WERI-Rb-1 (cell line): Measurements from ENCODE around the gene ATXN7L3.
A peak's percentile ranks its signal among the peaks of the same experiment; 100 is the strongest.

Experiments used
- DNase-seq: peaks from one replicate; pipeline ENCODE4 v3.0.0-alpha.2; 2020
- H3K27ac ChIP-seq: fragments of 250-450 bp; sonication (Bioruptor Pico); 2 replicates; pipeline ENCODE4 v1.5.1; 2020; ENCODE audit warnings: mild to moderate bottlenecking, moderate library complexity
- H3K27me3 ChIP-seq: fragments of 250-450 bp; sonication (Bioruptor Pico); 2 replicates; pipeline ENCODE4 v1.5.1; 2021; ENCODE audit warnings: mild to moderate bottlenecking, low read depth, moderate library complexity; ENCODE audit not compliant: insufficient read depth, severe bottlenecking
- H3K36me3 ChIP-seq: fragments of 250-450 bp; sonication (Bioruptor Pico); 2 replicates; pipeline ENCODE4 v1.5.1; 2020; ENCODE audit warnings: mild to moderate bottlenecking, moderate library complexity
- H3K4me3 ChIP-seq: 2 replicates; pipeline ENCODE4 v1.5.1; 2011; ENCODE audit warnings: low read depth, mild to moderate bottlenecking, control low read depth, low read length
- H3K9me3 ChIP-seq: fragments of 250-450 bp; sonication (Bioruptor Pico); 2 replicates; pipeline ENCODE4 v1.5.1; 2021; ENCODE audit warnings: mild to moderate bottlenecking, moderate library complexity; ENCODE audit not compliant: severe bottlenecking
- TF ChIP-seq, protein P1 (sequence below): IDR thresholded peaks from 2 replicates; pipeline ENCODE4 v1.5.1; 2011; ENCODE audit warnings: low read depth, mild to moderate bottlenecking, control low read depth, inconsistent platforms, low read length

Gene ATXN7L3

DNA sequence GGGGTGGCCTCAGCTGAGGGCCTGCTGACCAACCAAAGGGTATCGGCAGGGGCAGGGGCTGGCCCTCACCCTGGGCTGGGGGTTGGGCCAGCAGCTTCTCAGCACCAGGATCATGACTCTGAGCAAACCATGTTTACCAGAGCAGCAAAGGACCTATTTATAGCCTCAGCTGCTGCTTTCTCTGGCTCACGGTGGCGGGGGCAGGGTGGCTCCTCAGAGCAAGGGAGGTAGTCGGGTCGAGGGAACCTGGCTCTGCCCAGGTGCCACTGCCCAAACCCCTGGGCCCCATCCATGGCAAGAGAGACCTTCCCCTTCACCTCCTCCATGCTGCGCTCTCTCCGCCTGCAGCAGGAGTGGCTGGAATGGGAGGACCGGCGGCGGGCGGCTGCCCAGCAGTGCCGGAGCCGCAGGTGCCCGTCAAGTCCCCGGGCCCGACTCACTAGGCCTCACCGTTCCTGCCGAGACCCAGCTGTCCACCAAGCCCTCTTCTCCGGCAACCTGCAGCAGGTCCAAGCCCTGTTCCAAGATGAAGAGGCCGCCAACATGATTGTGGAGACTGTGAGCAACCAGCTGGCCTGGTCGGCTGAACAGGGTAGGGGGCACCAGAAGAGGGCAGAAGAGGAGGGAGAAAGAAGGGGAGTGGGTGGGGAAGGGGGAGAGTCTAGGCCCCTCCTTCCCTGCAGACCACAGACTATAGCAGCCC lies 29.0 kb downstream of the ATXN7L3 start, which contains the start of gene ASB16:
TSS of gene ASB16 (plus strand) at position 206 of the 703 bp plus-strand sequence. CDS start at position 292, 86 bp downstream.
- no peaks in the 10 kb centered on the region for H3K27me3 ChIP-seq
- peak within 1 kb of the TSS; percentile 19 for H3K4me3 ChIP-seq
- peaks cover 10% of the 10 kb centered on the region for H3K36me3 ChIP-seq
- no peaks in the 10 kb centered on the region for H3K9me3 ChIP-seq
- peak within 1 kb of the TSS; percentile 76 for H3K27ac ChIP-seq
- peak; percentile 75 for DNase-seq
- TF ChIP-seq, protein P1, sequence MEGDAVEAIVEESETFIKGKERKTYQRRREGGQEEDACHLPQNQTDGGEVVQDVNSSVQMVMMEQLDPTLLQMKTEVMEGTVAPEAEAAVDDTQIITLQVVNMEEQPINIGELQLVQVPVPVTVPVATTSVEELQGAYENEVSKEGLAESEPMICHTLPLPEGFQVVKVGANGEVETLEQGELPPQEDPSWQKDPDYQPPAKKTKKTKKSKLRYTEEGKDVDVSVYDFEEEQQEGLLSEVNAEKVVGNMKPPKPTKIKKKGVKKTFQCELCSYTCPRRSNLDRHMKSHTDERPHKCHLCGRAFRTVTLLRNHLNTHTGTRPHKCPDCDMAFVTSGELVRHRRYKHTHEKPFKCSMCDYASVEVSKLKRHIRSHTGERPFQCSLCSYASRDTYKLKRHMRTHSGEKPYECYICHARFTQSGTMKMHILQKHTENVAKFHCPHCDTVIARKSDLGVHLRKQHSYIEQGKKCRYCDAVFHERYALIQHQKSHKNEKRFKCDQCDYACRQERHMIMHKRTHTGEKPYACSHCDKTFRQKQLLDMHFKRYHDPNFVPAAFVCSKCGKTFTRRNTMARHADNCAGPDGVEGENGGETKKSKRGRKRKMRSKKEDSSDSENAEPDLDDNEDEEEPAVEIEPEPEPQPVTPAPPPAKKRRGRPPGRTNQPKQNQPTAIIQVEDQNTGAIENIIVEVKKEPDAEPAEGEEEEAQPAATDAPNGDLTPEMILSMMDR: peak; percentile 34

DNA sequence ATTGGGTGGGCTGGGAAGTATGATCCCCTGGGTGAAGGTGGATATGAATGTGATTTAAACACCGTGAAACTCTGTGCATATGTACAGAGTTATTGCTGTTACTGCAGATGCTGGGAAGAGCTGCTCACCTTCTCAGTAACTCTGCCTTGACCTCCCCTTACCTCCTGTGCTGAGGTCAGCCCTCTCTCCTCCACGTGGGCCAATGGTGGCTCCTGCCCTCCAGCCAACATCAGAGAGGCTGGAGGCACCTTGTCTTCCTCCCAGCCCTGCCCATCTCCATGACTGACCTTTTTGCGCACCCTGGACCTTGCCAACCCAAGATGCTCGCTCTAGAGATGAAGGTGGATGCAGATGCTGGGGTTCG lies 29.6 kb downstream of the ATXN7L3 start:
- Histone ChIP-seq H3K9me3 (no peaks in the 10 kb centered on the region), H3K27me3 (no peaks in the 10 kb centered on the region), H3K4me3 (no peak overlapping the region), H3K36me3 (peaks cover 9% of the 10 kb centered on the region), H3K27ac (peak overlapping the region; percentile 76)
- no peak for DNase-seq
- TF ChIP-seq, protein P1: no peak

DNA sequence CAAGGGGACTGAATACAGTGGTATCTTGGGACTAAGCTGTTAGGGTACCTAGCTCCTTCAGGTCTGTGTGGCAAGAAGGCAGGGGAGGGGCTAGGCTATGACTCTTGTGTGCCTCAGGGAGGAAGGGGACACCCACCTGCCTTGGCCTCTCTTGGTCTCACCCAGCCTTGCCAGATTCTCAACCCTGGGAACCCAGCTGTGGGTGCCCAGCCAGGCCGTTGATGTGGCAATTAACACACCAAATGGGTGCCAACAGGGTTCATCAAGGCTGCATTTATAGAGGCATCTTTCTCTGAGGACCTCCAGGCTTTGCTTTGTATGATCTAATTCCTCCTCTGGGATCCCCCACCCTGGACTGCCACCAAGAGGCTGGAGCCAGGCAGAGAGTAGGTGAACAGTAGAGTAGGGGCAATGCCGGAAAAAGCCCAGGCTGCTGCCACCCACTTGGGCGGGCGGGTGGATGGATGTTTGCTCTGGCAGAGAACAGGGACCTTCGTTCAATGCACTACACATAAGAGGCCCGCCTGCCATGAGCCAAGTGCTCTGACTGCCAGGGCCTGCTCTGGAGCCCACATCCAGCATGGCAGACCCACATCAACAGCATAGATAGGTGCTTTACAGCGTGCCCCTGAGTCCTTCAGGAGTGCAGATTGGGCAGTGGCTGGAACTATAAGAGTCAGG lies 32.4 kb downstream of the ATXN7L3 start:
- no peak for DNase-seq
- no peaks in the 10 kb centered on the region for H3K9me3 ChIP-seq
- no peak overlapping the region; the same call in 1 of the 2 replicates for H3K27ac ChIP-seq
- TF ChIP-seq, protein P1: 0 out of 2 replicates have a peak, but pooled peaks have one; percentile 6
- no peak overlapping the region for H3K4me3 ChIP-seq
- H3K36me3 ChIP-seq: peaks cover 4% of the 10 kb centered on the region; the same call in 1 of the 2 replicates
- no peaks in the 10 kb centered on the region for H3K27me3 ChIP-seq

DNA sequence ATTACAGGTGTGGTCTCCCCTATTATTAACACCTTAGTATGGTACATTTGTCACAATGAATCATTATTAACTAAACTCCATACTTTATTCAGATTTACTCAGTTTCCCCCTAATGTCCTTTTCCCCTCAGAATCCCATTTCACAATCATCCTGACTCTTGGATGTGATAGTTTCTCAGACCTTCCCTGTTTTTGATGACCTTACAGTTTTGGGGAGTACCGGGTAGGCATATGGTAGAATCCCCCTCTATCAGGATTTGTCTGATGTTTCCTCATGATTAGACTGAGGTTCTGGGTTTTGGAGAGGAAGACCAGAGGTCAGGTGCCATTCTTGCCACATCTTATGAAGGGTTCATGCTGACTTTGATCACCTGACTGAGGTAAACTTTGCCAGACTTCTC lies 35.2 kb downstream of the ATXN7L3 start:
- DNase-seq: no peak
- Histone ChIP-seq H3K4me3 (no peak overlapping the region), H3K27ac (no peak overlapping the region), H3K9me3 (no peaks in the 10 kb centered on the region), H3K27me3 (no peaks in the 10 kb centered on the region), H3K36me3 (peaks cover 16% of the 10 kb centered on the region)
- TF ChIP-seq, protein P1: no peak

DNA sequence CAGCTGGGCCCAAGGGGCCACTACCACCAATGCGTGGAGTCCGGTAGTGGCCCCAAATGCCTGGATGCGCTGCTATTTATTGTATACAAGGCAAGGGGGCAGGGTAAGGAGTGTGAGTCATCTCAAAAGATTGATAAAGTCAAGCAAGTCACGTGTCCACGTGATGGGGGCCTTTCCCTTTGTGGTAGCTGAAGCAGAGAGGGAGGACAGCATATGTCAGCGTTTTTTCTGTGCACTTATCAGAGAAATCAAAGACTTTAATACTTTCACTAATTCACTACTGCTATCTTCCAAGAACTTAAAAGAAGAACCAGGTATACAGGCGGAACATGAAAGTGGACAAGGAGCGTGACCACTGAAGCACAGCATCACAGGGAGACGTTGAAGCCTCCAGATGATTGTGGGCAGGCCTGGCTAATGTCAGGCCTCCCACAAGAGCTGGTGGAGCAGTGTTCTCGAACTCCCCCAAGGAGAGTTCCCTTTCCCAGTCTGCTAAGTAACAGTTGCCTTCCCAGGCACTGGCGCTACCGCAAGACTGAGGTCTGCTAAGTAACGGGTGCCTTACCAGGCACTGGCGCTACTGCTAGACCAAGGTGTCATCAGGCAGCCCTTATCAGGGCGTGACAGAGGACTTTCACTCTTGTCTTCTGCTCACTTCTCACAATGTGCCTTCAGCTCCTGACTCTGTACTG lies 40.0 kb downstream of the ATXN7L3 start:
- H3K27me3 ChIP-seq: no peaks in the 10 kb centered on the region
- H3K9me3 ChIP-seq: no peaks in the 10 kb centered on the region
- DNase-seq: no peak
- TF ChIP-seq, protein P1: no peak
- peaks cover 44% of the 10 kb centered on the region for H3K36me3 ChIP-seq
- no peak overlapping the region for H3K27ac ChIP-seq
- no peak overlapping the region for H3K4me3 ChIP-seq
